ENCODE measurements around the gene PLEKHJ1.

The PLEKHJ1 gene

GRCh38 chr19:2223959-2224358 lies 12.2 kb downstream of the PLEKHJ1 start:
- no peak for DNase-seq (ENCODE audit: low read depth in 1 of 2, low spot score in 1 of 2)

- no peak for DNase-seq (ENCODE audit: low read depth in 1 of 2, low spot score in 1 of 2)
Observed at GRCh38 chr19:2223391-2223790, 12.7 kb downstream of the PLEKHJ1 start.

- DNase-seq (ENCODE audit: low read depth in 1 of 2, low spot score in 1 of 2), result no peak
Observed at GRCh38 chr19:2221918-2222317, 14.2 kb downstream of the PLEKHJ1 start.

GRCh38 chr19:2221250-2221831 lies 14.8 kb downstream of the PLEKHJ1 start:
- DNase-seq (ENCODE audit: low read depth in 1 of 2, low spot score in 1 of 2), result no peak

- no peak for DNase-seq (ENCODE audit: low read depth in 1 of 2, low spot score in 1 of 2)
Observed at GRCh38 chr19:2219726-2220125, 16.4 kb downstream of the PLEKHJ1 start.

GRCh38 chr19:2217591-2217990 lies 18.5 kb downstream of the PLEKHJ1 start:
- DNase-seq (ENCODE audit: low read depth in 1 of 2, low spot score in 1 of 2), result no peak

GRCh38 chr19:2216361-2217225 lies 19.5 kb downstream of the PLEKHJ1 start:
- no peak for DNase-seq (ENCODE audit: low read depth in 1 of 2, low spot score in 1 of 2)

GRCh38 chr19:2215281-2215751 lies 20.8 kb downstream of the PLEKHJ1 start:
- no peak for DNase-seq (ENCODE audit: low read depth in 1 of 2, low spot score in 1 of 2)

GRCh38 chr19:2214251-2214650 lies 21.9 kb downstream of the PLEKHJ1 start:
- no peak for DNase-seq (ENCODE audit: low read depth in 1 of 2, low spot score in 1 of 2)

GRCh38 chr19:2213799-2214198 lies 22.3 kb downstream of the PLEKHJ1 start:
- no peak for DNase-seq (ENCODE audit: low read depth in 1 of 2, low spot score in 1 of 2)

GRCh38 chr19:2212861-2213711 lies 23.0 kb downstream of the PLEKHJ1 start:
- no peak for DNase-seq (ENCODE audit: low read depth in 1 of 2, low spot score in 1 of 2)

GRCh38 chr19:2210987-2211740 lies 25.0 kb downstream of the PLEKHJ1 start:
- DNase-seq (ENCODE audit: low read depth in 1 of 2, low spot score in 1 of 2), result no peak

GRCh38 chr19:2210206-2210605 lies 25.9 kb downstream of the PLEKHJ1 start:
- DNase-seq (ENCODE audit: low read depth in 1 of 2, low spot score in 1 of 2), result no peak

GRCh38 chr19:2209408-2209807 lies 26.7 kb downstream of the PLEKHJ1 start:
- DNase-seq (ENCODE audit: low read depth in 1 of 2, low spot score in 1 of 2), result no peak

- DNase-seq (ENCODE audit: low read depth in 1 of 2, low spot score in 1 of 2), result no peak
Observed at GRCh38 chr19:2208975-2209374, 27.2 kb downstream of the PLEKHJ1 start.

GRCh38 chr19:2207991-2208860 lies 27.9 kb downstream of the PLEKHJ1 start:
- DNase-seq (ENCODE audit: low read depth in 1 of 2, low spot score in 1 of 2), result no peak

GRCh38 chr19:2207008-2207407 lies 29.1 kb downstream of the PLEKHJ1 start:
- DNase-seq (ENCODE audit: low read depth in 1 of 2, low spot score in 1 of 2), result no peak

- no peak for DNase-seq (ENCODE audit: low read depth in 1 of 2, low spot score in 1 of 2)
Observed at GRCh38 chr19:2202366-2202765, 33.8 kb downstream of the PLEKHJ1 start.

- DNase-seq (ENCODE audit: low read depth in 1 of 2, low spot score in 1 of 2), result no peak
Observed at GRCh38 chr19:2201473-2202148, 34.5 kb downstream of the PLEKHJ1 start.
